ENCODE results near the gene ADAMTS17.

DNA sequence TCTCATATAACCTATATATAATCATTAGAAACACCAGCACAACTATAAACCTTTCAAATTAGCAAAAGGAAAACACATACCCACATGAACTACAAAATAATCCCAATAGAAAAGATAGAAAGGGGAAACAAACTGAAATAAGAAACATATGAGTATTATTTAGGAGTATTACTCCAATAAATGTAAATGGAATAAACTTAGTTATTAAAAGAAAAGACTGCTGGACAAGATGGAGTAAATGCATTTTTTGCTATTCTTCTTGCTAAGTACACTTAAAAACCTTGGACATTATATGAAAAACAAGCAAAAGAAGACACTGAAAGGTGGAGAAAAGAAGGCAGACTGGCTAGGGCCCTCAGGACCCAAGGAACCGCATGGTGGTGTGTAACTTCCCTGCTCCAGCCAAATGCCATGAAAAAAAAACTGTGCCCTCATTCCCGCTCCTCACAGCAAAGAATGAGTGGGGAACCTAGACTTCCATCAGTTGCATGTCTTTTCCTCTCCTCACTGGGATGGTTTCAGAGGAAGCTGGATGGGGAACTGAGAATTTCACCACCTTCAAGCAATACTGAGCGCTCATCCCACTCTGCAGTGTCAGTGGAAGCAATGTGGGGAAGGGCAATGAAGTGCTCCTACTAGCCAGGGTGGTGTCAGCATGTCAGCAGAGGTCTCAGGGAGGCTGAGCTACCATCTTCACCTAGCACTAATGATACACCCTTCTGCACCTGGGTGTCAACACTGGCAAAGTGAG, 43.7 kb upstream of the ADAMTS17 start:
- TF ChIP-seq, protein P1, sequence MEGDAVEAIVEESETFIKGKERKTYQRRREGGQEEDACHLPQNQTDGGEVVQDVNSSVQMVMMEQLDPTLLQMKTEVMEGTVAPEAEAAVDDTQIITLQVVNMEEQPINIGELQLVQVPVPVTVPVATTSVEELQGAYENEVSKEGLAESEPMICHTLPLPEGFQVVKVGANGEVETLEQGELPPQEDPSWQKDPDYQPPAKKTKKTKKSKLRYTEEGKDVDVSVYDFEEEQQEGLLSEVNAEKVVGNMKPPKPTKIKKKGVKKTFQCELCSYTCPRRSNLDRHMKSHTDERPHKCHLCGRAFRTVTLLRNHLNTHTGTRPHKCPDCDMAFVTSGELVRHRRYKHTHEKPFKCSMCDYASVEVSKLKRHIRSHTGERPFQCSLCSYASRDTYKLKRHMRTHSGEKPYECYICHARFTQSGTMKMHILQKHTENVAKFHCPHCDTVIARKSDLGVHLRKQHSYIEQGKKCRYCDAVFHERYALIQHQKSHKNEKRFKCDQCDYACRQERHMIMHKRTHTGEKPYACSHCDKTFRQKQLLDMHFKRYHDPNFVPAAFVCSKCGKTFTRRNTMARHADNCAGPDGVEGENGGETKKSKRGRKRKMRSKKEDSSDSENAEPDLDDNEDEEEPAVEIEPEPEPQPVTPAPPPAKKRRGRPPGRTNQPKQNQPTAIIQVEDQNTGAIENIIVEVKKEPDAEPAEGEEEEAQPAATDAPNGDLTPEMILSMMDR (IDR thresholded peaks at IDR 0.05), result no peak
- TF ChIP-seq POLR2A (IDR thresholded peaks at IDR 0.05), result no peak
